Stimulated activated CD4-positive, alpha-beta T cell treated with anti-CD3 and anti-CD28 coated beads, Interleukin-4, amount 100 ng/mL, for 48 hours (primary cell): ENCODE data around the gene VEPH1.

Experiments
- DNase-seq, 2 donors: peaks; one replicate each; pipeline ENCODE4 v3.0.0-alpha.2; 2020; ENCODE audit warnings: low read depth in 2 of 2

VEPH1 gene

DNA sequence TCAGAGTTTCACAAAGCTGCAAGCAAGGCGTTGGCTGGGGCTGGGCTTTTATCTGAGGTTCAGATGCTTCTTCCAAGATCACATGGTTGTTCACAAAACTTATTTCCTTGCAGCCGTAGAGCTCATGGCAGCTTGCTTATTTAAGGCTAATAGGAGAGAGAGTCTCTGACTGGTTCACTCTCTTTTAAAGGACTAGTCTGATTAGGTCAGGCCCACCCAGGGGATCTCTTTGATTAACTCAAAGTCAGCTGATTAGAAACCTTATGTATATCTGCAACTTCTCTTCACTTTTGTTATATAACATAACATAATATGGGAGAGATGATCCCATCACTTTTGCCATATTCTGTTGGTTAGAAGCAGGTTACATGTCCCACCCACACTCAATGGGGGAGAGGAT is 243.4 kb downstream of the VEPH1 start:
- DNase-seq, result no peak

DNA sequence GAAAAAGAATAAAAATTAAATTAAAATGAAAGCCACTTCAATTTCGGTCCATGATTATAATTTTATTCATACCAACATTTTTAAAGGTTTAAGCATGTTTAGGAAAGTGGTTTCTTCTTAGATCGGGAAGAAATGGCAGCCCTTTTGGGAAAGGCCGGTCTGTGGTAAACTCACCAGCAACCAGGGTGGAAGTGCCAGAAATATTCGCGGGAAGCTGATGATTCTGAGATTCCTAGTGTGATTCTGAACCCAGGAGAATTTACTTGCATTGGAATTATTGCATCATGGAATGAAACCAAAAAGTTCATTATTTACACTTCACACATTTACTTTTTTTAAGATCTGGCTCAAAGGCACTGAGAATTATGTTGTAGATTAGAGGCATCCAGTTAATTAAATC is 246.1 kb downstream of the VEPH1 start:
- DNase-seq, result no peak

DNA sequence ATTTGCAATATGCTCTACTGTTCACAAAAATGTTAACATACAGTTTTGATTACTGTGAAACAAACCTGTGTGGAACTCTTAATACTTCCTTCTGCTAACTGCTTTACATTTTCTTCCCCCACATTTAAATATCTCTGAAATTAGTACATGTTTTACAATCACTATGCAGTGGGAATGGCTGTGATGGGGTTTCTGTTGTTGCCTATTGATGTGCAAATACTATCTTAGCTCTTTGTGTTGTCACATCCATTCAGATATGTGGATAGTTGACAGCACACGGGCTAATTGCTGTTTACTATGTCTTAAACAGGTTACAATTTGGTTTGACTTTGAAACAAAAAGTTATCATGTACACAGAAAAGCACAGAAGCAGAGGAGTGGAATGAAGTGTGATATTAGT is 247.4 kb downstream of the VEPH1 start:
- DNase-seq, result no peak

DNA sequence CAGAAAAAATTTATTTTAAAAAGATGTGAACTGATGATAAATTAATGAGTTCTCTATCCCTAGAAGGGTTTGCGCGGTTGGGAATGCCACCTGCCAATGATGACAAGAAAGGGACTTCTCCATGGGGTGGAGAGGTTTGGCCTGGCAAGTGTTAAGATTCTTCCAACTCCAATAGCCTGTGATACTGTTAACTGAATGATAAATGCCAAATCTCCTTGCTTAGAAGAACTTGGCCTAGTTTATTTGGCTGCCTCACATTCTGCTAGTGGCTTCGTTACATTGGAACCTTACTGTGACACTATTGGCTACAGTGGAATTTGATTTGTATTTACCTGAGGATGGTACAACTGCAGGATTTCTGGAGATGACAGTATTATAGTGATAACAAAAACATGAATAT is 251.5 kb downstream of the VEPH1 start:
- no peak for DNase-seq

DNA sequence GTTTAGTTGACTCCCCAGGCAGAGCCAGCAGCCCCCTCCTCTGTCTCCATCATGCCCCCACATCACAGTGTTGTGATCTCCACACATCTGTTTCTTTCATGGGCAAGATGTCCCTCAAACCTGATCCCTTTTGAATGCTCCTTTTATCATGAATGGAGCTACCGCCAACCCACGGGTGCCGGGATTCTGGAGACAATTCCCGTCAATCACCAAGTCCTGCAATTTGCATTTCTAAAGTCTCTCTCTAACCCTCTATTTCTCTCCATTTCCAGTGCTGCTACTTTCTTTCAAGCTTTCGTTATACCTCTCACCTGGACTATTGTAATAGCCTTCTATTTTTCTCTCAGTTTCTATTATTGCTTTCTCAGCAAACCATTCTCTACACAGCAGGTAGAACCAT is 253.6 kb downstream of the VEPH1 start:
- DNase-seq, result no peak

DNA sequence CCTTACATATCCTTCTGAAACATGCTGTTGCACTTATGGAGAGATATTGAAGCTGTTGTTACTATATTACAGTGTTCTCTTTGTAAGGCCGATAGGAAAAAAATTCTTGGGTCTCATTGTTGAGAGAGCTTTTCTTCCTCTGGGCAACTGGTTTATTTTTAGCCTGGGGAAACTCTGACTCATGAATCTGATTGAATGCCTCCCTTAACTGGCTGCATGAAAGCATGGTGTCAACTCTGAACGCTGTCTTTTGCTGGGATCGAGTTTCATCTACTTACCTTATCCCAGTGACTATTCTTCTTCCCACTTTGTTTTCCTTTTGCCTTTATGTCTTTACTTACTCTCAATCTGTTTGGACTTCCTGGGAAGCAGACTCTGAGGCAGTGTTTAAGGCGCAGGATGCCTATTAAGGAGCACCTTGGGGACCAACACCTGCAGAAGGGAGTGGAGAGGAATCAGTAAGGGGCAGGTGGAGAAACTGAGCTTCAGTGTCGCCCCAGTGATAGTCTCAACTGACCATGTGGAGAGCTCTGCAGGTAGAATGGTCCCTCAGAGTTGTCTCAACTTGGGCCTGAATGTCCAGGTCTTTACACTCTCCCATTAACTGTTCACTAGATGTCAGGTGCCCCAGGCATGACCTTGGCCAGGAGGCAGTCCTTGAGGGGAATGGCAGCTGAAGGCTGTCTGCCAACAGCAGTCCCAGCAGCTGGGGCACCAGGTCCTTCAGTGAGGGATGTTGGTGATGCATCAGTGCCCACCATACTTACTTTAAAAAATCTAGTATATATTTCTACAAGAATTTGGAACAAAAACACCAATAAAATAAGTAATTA is 254.4 kb downstream of the VEPH1 start:
- no peak for DNase-seq

DNA sequence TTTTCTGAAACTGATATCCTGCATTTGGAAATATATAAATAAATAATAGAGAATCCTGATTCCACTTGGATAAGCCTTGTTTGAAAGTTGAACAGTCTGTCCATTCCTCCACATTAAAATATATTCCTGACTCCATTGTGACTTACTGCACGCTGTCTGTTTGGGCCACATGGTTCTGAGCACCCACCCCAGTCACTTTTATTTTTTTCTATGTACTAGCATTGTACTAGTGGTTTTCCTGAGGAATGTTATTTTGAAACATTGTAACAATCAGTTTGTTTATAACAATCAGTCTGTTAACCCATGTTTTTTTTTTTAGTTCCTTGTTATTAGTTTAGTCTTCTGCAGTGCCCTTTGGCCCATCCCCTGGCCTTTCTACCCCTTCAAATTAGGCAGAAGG is 255.8 kb downstream of the VEPH1 start:
- no peak for DNase-seq

DNA sequence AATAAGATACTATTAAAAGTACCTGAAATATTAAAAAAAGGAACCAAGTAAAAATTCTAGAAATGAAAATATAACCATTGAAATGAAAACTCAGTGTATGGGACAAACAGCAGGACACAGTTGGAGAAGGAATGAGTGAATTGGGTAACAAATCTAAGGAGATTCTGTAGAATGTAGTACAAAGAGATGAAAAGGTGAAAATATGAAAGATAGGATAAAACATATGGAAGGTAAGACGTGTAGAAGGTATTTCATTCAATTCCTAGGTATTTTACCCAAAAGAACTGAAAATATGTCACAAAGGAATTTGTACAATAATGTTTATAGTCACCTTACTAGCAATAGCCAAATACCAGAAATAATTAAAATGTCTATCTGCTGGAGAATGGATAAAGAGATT is 260.4 kb downstream of the VEPH1 start:
- no peak for DNase-seq

DNA sequence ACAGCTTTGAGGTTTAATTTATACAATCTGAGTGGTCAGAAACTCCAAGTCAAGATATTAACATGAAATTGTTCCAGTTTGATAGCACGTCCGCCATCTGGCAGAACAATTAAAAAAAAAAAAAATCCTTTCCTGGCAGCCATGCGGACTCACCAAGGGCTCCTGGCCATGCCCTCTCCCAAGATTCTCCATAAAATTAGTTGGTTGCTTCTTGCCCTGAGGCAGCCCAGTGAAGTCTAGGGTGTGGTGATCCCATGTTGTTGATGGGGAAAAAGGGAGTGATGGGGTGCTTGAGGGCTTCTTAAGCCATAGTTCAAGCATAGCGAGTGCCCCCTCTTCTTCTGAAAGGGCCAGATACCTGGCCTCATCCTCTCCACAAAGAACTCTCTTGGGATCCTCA is 261.6 kb downstream of the VEPH1 start:
- no peak for DNase-seq

DNA sequence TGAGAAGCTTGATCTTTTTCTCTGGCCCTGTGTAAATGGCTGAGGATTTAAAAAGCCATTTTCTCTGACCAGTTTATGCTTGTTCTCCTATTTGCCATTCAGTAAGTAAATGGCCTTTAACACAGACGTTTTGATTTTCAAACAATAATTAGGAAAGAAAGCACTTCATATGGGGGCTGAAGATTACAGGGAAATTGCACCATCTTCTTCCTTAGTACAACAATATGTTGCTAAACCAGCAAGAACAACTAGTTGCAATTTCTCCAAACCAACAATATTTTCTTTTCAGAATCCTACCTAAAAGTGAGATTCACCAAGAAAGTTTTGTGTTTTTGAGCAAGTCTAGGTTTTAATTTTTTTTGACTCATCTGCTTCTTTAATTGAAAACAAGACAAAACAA is 262.8 kb downstream of the VEPH1 start:
- DNase-seq, result no peak

DNA sequence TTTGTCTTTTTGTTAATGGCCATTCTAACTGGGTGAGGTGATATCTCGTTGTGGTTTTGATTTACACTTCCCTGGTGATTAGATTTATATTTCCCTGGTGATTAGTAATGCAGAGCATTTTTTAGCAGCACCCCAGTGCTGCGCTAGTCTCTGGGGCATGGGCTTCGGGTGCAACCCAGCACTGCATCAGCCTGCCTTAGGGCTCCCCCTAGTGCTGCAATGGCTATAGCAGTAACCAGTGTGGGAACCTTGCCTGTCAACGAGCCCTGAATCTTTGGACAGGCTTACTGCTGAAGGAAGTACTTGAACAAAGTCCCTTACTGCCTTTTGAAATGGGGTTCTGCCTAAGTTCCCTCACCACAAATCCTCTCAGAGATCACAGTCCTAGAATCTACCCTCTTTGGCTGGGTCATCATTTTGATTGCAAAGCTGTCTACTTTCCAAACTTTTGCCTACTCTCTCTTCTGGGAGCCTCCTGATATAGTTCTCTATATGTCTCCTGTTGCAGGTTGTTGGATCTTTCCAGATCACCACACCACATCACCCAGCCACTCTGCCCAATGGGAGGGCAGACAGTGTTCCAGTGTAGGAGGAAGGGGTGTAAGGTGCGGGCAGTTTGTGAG is 264.0 kb downstream of the VEPH1 start:
- DNase-seq, result peak; percentile 68 to 72

DNA sequence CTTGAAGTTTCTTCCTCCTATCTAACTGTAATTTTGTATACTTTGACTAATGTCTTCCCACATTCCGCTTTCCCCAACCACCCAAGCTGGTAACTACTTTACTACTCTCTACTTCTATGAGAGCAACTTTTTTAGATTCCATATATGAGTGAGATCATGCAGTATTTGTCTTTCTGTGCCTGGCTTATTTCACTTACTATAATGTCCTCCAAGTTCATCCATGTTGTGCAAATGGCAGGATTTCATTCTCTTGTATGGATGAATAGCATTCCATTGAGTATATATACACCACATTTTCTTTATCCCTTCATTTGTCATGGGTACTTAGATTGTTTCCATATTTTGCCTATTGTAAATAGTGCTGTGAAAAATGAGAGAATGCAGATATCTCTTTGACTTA is 264.8 kb downstream of the VEPH1 start:
- no peak for DNase-seq

DNA sequence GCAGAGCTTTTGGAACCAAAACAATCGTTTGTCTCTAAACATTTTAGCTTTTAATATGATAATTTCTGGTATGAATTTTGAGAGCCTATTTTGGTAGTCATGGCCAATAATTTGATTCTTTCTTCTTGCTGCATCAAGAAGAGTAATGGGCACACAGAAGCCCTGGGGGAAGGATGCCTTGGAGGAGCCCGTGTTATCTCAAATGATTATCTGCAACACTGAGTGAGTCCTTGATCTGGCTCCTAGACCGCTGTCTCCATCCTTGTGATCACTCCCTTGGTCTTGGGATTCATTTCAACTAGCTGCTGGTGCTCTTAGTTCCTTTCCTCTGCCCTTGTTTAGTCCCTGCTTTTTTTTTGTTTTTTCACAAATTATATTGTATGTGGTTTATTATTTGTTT is 265.3 kb downstream of the VEPH1 start:
- no peak for DNase-seq

DNA sequence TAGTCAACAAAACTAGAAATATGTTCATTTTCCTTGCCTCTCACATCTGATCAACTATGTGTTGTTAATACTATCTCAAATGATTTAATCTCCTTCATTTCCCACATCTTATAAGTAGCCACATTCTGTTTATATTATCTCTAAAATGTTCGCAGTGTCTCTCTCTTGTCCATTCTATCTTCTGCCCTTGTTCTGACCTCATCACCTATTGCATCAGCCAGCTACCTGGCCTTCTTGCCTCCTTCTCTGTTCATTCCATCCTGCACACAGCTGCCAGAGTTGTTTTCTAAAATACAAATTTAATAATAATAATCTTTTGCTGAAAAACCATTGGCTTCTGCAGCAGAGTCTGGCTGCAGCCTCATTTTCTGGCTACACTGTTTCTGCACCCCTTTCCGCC is 267.9 kb downstream of the VEPH1 start:
- no peak for DNase-seq

DNA sequence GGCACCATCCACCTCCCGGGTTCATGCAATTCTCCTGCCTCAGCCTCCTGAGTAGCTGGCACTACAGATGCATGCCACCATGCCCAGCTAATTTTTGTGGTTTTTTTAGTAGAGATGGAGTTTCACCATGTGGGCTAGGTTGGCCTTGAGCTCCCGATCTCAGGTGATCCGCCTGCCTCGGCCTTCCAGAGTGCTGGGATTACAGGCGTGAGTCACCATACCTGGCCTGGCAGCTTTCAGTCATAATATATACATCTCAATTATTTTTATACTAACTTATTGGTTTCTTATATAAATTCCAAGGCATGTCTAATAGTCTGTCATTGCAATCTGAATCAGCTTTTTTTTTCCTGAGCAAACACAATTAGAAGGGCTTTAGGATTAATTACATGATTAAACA is 269.3 kb downstream of the VEPH1 start:
- DNase-seq, result no peak

DNA sequence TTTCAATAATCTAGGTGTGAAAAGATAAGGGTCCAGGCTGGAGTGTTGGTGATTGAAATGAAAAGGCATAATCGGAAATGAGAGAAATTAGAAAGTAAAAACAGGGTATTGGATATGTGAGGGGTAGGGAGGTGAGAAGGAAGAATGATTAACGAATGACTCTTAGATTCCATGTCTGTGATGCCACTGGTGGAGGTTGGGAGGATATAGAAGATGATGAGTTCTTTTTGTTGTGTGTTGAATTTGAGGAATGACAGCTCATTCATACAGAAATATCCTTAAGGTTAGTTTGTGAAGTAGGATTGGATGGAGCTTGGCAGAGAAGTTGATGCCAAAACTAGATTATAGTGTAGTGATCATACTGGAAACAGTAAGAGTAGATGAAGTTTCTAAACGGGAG is 271.1 kb downstream of the VEPH1 start:
- DNase-seq, result no peak

DNA sequence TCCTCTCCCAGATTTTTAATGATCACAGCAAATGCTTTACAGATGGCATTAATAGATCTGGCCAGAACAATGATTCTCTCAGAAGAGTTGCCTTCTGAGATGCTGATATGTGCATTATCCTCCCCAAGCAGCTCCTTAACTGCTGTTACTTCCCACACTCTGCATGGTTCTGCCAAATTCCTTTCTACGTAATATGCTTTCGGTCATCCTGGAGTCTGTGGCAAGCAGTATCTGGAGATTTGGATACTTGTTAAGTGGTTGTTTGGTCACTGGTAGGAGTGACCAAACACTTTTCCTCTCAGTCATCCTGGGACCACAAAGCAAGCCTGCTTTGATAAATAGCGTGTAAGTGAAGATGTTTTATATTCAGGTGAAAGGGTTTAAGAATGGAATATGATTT is 272.1 kb downstream of the VEPH1 start:
- no peak for DNase-seq

DNA sequence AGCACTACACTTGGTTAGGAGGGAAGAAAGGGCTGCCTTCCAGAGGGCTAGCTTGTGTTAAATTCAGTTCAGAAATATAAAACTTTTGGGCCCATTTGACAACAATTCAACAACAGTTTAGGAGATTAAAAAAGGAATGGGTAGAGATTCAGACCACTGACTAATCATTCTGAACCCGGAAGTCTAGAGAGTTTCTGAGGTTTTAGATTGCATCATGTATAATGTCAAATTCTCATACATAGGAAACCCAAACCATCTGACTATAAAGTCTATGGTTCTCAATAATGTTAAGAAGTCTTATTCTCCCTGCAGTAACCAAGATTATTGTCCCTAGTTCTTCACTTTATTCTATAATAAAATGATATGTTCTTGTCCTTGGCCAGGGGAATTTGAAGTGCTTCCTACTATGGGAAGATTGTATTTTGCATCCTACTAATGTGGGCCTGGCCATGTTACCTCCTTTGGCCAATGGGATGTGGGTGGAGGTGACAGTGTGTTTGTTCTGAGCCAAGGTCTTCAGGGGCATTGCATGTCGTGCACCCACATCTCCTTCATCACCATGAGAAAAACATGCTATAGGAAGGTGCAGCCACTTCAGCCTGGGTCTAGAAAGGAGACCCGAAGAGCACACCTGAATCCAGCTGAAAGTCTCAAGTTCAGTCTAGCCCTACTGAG is 276.9 kb downstream of the VEPH1 start:
- DNase-seq, result no peak

DNA sequence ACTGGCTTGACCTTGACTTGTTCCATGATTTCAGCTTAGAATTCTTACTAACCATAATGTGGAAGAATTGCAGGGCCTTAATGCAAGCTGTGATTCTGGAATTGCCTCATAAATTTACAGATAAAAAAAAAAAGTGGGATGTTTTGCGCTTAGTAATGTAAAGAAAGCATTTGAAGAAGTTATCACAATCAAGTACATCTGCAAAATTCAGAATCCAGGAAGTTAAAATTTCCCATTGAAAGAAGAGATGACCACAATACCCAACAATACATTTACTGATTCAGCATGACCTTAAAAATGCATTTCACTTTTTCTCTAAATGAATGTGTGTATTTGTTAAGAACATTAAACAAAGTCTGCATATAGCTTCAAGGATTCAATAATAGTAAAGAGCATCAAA is 278.2 kb downstream of the VEPH1 start:
- no peak for DNase-seq

DNA sequence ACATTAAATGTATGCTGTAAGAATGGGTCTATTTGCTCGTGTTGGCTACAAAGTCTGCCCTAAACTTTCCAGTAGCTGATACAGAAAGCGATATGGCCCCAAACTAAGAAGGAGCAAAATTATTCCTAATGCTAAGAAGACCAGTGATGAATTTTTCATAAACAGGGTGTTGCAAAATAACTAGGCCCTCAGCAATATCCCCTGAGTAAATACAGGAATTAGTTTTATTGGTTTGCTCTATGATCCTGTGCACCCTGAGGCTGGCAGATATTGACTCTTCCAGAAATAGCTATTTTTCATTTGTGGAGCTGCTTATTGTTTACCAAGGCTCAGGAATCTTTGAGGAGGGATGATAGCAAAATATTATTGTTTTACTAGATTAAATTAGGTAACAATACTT is 282.3 kb downstream of the VEPH1 start:
- no peak for DNase-seq

DNA sequence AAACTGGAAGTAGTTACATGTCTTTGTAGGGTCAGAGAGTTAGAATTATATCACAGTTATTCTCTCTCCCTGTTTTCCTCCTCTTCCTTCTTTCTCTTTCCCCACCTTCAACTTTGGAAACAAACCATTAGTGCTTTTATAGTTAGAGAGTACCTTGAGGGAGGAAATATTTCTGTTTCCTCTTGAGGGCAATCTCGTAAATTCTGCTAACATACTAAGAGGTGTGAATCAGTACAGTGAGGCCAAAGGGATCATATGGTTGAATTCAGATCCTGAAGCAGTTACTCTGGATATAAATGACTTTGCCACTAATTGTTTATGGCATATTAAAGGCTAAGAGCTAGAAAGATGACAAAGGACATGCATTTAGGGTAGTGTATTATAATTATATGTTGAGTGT is 283.0 kb downstream of the VEPH1 start:
- DNase-seq, result no peak

DNA sequence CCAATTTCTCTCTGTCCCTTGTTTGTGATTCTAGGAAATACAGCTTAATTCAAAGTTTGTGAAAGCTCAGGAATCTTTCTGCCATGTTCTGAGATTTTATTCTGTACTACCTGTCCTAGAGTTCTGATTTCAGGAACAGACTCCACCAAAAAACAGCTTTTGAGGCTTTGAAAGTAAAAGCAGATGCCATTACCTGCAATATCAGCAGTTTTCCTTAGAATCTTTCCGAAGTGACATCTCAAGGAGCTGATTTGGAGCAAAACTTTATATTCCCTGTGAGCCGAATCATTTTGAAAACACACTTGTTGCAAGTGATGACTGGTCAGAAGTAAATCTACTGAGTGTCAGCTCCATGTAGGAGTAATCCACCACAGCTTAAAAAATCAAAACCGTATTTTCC is 284.0 kb downstream of the VEPH1 start:
- DNase-seq, result no peak
